T-helper 1 cell (primary cell): ENCODE data around the gene AATK.
"Not testable (repeated sequence)": the region's sequence is repeated elsewhere in the genome, so short reads cannot be mapped to it uniquely, and the experiment has no call there.

Experiments
- DNase-seq, 5 donors: peaks; one replicate each; pipeline ENCODE4 v3.0.0-alpha.2; 2012 to 2020

AATK gene

GRCh38 chr17:81161536-81161935 is 4.5 kb downstream of the AATK start:
- no peak for DNase-seq

- no peak for DNase-seq
These were observed 5.1 kb downstream of the AATK start for GRCh38 chr17:81160747-81161453.

- peak in 1 of 5 donors; percentile 9 for DNase-seq
These were observed 5.7 kb downstream of the AATK start for GRCh38 chr17:81160306-81160705.

GRCh38 chr17:81159611-81160265 is 6.3 kb downstream of the AATK start:
- DNase-seq: peak in 1 of 5 donors; percentile 8

- DNase-seq: no peak
These were observed 7.1 kb downstream of the AATK start for GRCh38 chr17:81158688-81159590.

GRCh38 chr17:81157848-81158687 is 8.0 kb downstream of the AATK start:
- peak in 1 of 5 donors; percentile 9 for DNase-seq

GRCh38 chr17:81156866-81157805 is 8.9 kb downstream of the AATK start:
- no peak for DNase-seq

- no peak for DNase-seq
These were observed 11.1 kb downstream of the AATK start for GRCh38 chr17:81154961-81155360.

- not testable (repeated sequence) for DNase-seq
These were observed 12.0 kb downstream of the AATK start for GRCh38 chr17:81154016-81154415.

- DNase-seq: peak in 1 of 5 donors; percentile 35
These were observed 12.6 kb downstream of the AATK start for GRCh38 chr17:81153340-81153803.

- no peak for DNase-seq
These were observed 13.7 kb downstream of the AATK start for GRCh38 chr17:81152288-81152828.

- DNase-seq: no peak
These were observed 14.7 kb downstream of the AATK start for GRCh38 chr17:81151278-81151677.

GRCh38 chr17:81150377-81151077 is 15.5 kb downstream of the AATK start:
- no peak for DNase-seq

GRCh38 chr17:81148986-81149533 is 17.0 kb downstream of the AATK start:
- no peak for DNase-seq

GRCh38 chr17:81148571-81148970 is 17.4 kb downstream of the AATK start:
- DNase-seq: no peak

GRCh38 chr17:81147701-81148100 is 18.3 kb downstream of the AATK start:
- DNase-seq: no peak

- DNase-seq: not testable (repeated sequence)
These were observed 19.8 kb downstream of the AATK start for GRCh38 chr17:81146208-81146607.

GRCh38 chr17:81144423-81144781 is 21.6 kb downstream of the AATK start:
- DNase-seq: no peak

- DNase-seq: no peak
These were observed 22.2 kb downstream of the AATK start for GRCh38 chr17:81143717-81144422.
